Measurements from ENCODE around the gene PRRX2.
"Not testable (repeated sequence)": the region's sequence is repeated elsewhere in the genome, so short reads cannot be mapped to it uniquely, and the experiment has no call there.

Gene PRRX2

GRCh38 chr9:129654554-129655040 lies 10.8 kb upstream of the PRRX2 start:
- TF ChIP-seq CTCF (IDR thresholded peaks at IDR 0.05; ENCODE audit: low read depth, low read length), result no peak
- H3K4me3 ChIP-seq (replicated peaks in 1 of 2; ENCODE audit: low read depth in 2 of 2, low read length in 2 of 2), result no peak overlapping the region
- no peak for DNase-seq (ENCODE audit: low read depth in 2 of 2)

GRCh38 chr9:129655154-129655553 lies 10.3 kb upstream of the PRRX2 start:
- no peak overlapping the region for H3K4me3 ChIP-seq (replicated peaks in 1 of 2; ENCODE audit: low read depth in 2 of 2, low read length in 2 of 2)
- TF ChIP-seq CTCF (IDR thresholded peaks at IDR 0.05; ENCODE audit: low read depth, low read length), result no peak
- DNase-seq (ENCODE audit: low read depth in 2 of 2), result no peak

GRCh38 chr9:129655696-129656095 lies 9.8 kb upstream of the PRRX2 start:
- DNase-seq (ENCODE audit: low read depth in 2 of 2), result no peak
- no peak overlapping the region for H3K4me3 ChIP-seq (replicated peaks in 1 of 2; ENCODE audit: low read depth in 2 of 2, low read length in 2 of 2)
- no peak for TF ChIP-seq CTCF (IDR thresholded peaks at IDR 0.05; ENCODE audit: low read depth, low read length)

- no peak for TF ChIP-seq CTCF (IDR thresholded peaks at IDR 0.05; ENCODE audit: low read depth, low read length)
- peak in 1 of 2 donors; percentile 65 for DNase-seq (ENCODE audit: low read depth in 2 of 2)
- H3K4me3 ChIP-seq (replicated peaks in 1 of 2; ENCODE audit: low read depth in 2 of 2, low read length in 2 of 2), result no peak overlapping the region
Observed at GRCh38 chr9:129656795-129657390, 8.6 kb upstream of the PRRX2 start.

- TF ChIP-seq CTCF (IDR thresholded peaks at IDR 0.05; ENCODE audit: low read depth, low read length), result no peak
- H3K4me3 ChIP-seq (replicated peaks in 1 of 2; ENCODE audit: low read depth in 2 of 2, low read length in 2 of 2), result no peak overlapping the region
- DNase-seq (ENCODE audit: low read depth in 2 of 2), result no peak
Observed at GRCh38 chr9:129661029-129661428, 4.4 kb upstream of the PRRX2 start.

- not testable (repeated sequence) for H3K4me3 ChIP-seq (replicated peaks in 1 of 2; ENCODE audit: low read depth in 2 of 2, low read length in 2 of 2); DNase-seq (ENCODE audit: low read depth in 2 of 2)
Observed at GRCh38 chr9:129662239-129662638, 3.2 kb upstream of the PRRX2 start.

GRCh38 chr9:129664746-129665388 lies 580 bp upstream of the PRRX2 start:
- no peak for TF ChIP-seq CTCF (IDR thresholded peaks at IDR 0.05; ENCODE audit: low read depth, low read length)
- peak overlapping the region; percentile 7 to 15 for H3K4me3 ChIP-seq (replicated peaks in 1 of 2; ENCODE audit: low read depth in 2 of 2, low read length in 2 of 2)
- no peak for DNase-seq (ENCODE audit: low read depth in 2 of 2)
